HepG2 (cell line): Measurements from ENCODE around the gene U2SURP. TPM values are rescaled to one million over a fixed set of nuclear protein-coding genes. Genes with fewer than 3 reads are reported as not detected.

Experiments used
- ARID5B ChIP-seq: IDR thresholded peaks from 2 replicates; pipeline ENCODE4 v1.4.0; 2020; ENCODE audit warnings: mild to moderate bottlenecking, missing genetic modification reagents
- CEBPG ChIP-seq: IDR thresholded peaks from 2 replicates; pipeline ENCODE4 v1.6.1; 2016
- GATAD2A ChIP-seq: IDR thresholded peaks from 2 replicates; pipeline ENCODE4 v1.6.1; 2016
- HDAC2 ChIP-seq: sonication (generic); formaldehyde crosslinking; IDR thresholded peaks from 2 replicates; pipeline ENCODE4 v1.4.0; 2020; ENCODE audit warnings: missing genetic modification reagents
- MYPOP ChIP-seq: sonication (generic); formaldehyde crosslinking; IDR thresholded peaks from 2 replicates; pipeline ENCODE4 v1.8.1; 2023; ENCODE audit warnings: mild to moderate bottlenecking, moderate library complexity, missing genetic modification reagents
- SP1 ChIP-seq, 2 experiments: fragments of 450-650 bp in 1 of 2; sonication (generic) in 1 of 2; formaldehyde crosslinking in 1 of 2; IDR thresholded peaks; 2 replicates each; pipeline versions ENCODE4 v1.4.0 to v1.6.1; 2016 to 2020; ENCODE audit warnings: missing genetic modification reagents in 1 of 2
- TRIM24 ChIP-seq: sonication (generic); formaldehyde crosslinking; IDR thresholded peaks from 2 replicates; pipeline ENCODE4 v1.8.0; 2022; ENCODE audit warnings: mild to moderate bottlenecking, missing genetic modification reagents
- ZBTB7B ChIP-seq: sonication (generic); formaldehyde crosslinking; IDR thresholded peaks from 2 replicates; pipeline ENCODE4 v1.4.0; 2020; ENCODE audit warnings: missing genetic modification reagents
- ZFP41 ChIP-seq: sonication (generic); formaldehyde crosslinking; IDR thresholded peaks from 2 replicates; pipeline ENCODE4 v1.4.0; 2020; ENCODE audit warnings: mild to moderate bottlenecking, missing genetic modification reagents, borderline replicate concordance
- ZNF260 ChIP-seq: sonication (generic); formaldehyde crosslinking; IDR thresholded peaks from 2 replicates; pipeline ENCODE4 v1.4.0; 2020; ENCODE audit warnings: missing genetic modification reagents, low read depth, mild to moderate bottlenecking, borderline replicate concordance
- ZNF574 ChIP-seq: sonication (generic); formaldehyde crosslinking; IDR thresholded peaks from 2 replicates; pipeline ENCODE4 v1.4.0; 2020; ENCODE audit warnings: missing genetic modification reagents
- ZNF776 ChIP-seq: sonication (generic); formaldehyde crosslinking; IDR thresholded peaks from 2 replicates; pipeline ENCODE4 v1.4.0; 2020; ENCODE audit warnings: mild to moderate bottlenecking, missing genetic modification reagents
- ZSCAN12 ChIP-seq: sonication (generic); formaldehyde crosslinking; IDR thresholded peaks from 2 replicates; pipeline ENCODE4 v1.9.0; 2021; ENCODE audit warnings: mild to moderate bottlenecking, missing genetic modification reagents
- ZSCAN29 ChIP-seq: sonication (generic); formaldehyde crosslinking; conservative IDR thresholded peaks from 2 replicates; pipeline ENCODE4 v1.4.0; 2020; ENCODE audit warnings: mild to moderate bottlenecking, missing genetic modification reagents
- polyA plus RNA-seq, 8 experiments: library from polyadenylated mRNA; depleted of rRNA in 3 of 8; stranded (reverse) in 7 of 8; unstranded in 1 of 8; fragments of >200 nt; fragmentation: Illumina TruSeq in 4 of 8; extraction: Trizol in 4 of 8; gene quantifications; 2 replicates each; pipeline versions ENCODE4 v1.2.1 to v1.2.3, GENCODE V29; 2011 to 2016; ENCODE audit warnings: low read depth in 4 of 8, missing spikeins in 1 of 8, mixed read lengths in 1 of 8; ENCODE audit not compliant: insufficient read depth in 1 of 8
- total RNA-seq, 5 experiments: library from RNA; depleted of rRNA; stranded (reverse); fragments of >200 nt; fragmentation: Illumina TruSeq; extraction: Trizol; gene quantifications; 2 replicates each; pipeline ENCODE4 v1.2.3, GENCODE V29; 2016; ENCODE audit warnings: low read depth in 1 of 5
- TF ChIP-seq, protein P1 (sequence below): sonication (generic); formaldehyde crosslinking; IDR thresholded peaks from 2 replicates; pipeline ENCODE4 v1.5.0; 2020; ENCODE audit warnings: mild to moderate bottlenecking, missing genetic modification reagents
- TF ChIP-seq, protein P2 (sequence below): sonication (generic); formaldehyde crosslinking; IDR thresholded peaks from 2 replicates; pipeline ENCODE4 v1.8.0; 2022; ENCODE audit warnings: mild to moderate bottlenecking, missing genetic modification reagents, moderate library complexity

Gene U2SURP
- total and polyA plus RNA-seq, 2 of the 13 experiments (the other 11 are each of a cell fraction or from before 2014, with no cell fraction given) = 55.9 to 173 TPM

- TF ChIP-seq ARID5B (CRISPR knock-in tag) = peak; percentile 89
- no peak for TF ChIP-seq ZFP41 (CRISPR knock-in tag)
- TF ChIP-seq, protein P1, sequence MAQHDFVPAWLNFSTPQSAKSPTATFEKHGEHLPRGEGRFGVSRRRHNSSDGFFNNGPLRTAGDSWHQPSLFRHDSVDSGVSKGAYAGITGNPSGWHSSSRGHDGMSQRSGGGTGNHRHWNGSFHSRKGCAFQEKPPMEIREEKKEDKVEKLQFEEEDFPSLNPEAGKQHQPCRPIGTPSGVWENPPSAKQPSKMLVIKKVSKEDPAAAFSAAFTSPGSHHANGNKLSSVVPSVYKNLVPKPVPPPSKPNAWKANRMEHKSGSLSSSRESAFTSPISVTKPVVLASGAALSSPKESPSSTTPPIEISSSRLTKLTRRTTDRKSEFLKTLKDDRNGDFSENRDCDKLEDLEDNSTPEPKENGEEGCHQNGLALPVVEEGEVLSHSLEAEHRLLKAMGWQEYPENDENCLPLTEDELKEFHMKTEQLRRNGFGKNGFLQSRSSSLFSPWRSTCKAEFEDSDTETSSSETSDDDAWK = no peak
- TF ChIP-seq TRIM24 = no peak
- TF ChIP-seq, protein P2, sequence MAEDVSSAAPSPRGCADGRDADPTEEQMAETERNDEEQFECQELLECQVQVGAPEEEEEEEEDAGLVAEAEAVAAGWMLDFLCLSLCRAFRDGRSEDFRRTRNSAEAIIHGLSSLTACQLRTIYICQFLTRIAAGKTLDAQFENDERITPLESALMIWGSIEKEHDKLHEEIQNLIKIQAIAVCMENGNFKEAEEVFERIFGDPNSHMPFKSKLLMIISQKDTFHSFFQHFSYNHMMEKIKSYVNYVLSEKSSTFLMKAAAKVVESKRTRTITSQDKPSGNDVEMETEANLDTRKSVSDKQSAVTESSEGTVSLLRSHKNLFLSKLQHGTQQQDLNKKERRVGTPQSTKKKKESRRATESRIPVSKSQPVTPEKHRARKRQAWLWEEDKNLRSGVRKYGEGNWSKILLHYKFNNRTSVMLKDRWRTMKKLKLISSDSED = no peak
- peak; percentile 49; the same call in 1 of the 2 replicates for TF ChIP-seq ZBTB7B (CRISPR knock-in tag)
- no peak for TF ChIP-seq MYPOP (CRISPR knock-in tag)
- peak; percentile 95 for TF ChIP-seq HDAC2 (CRISPR knock-in tag)
- no peak for TF ChIP-seq CEBPG (CRISPR knock-in tag)
- no peak for TF ChIP-seq ZNF776 (CRISPR knock-in tag)
- no peak for TF ChIP-seq ZSCAN29 (CRISPR knock-in tag)
- peak; percentile 90 for TF ChIP-seq GATAD2A
- no peak for TF ChIP-seq ZNF260 (CRISPR knock-in tag)
- no peak for TF ChIP-seq SP1 (IDR thresholded peaks at IDR 0.05)
- TF ChIP-seq SP1 (CRISPR knock-in tag; IDR thresholded peaks at IDR 0.05) = no peak
- TF ChIP-seq ZNF574 (CRISPR knock-in tag) = peak; percentile 63; the same call in 1 of the 2 replicates
- TF ChIP-seq ZSCAN12 (CRISPR knock-in tag) = no peak
Observed at GRCh38 chr3:142976621-142977398, 24.6 kb upstream of the U2SURP start (continued).
